Body of pancreas (tissue), 4 donors: ENCODE data around the gene RELN. TPM values are rescaled to one million over a fixed set of nuclear protein-coding genes. Genes with fewer than 3 reads are reported as not detected.

Experiments
- ATAC-seq: fragments of 150-250 bp; one replicate; pipeline ENCODE4 v1.9.1; 2016
- DNase-seq, 4 donors: peaks; one replicate each; pipeline ENCODE4 v3.0.0-alpha.2; 2019
- H3K27ac ChIP-seq, 4 donors: fragments of 200-600 bp; sonication (generic); 1 replicate in 3 of 4; 2 replicates in 1 of 4; pipeline versions ENCODE4 v1.5.1 to v1.6.1; 2016 to 2019; ENCODE audit warnings: mild to moderate bottlenecking in 1 of 4, mixed read lengths in 1 of 4, moderate library complexity in 1 of 4
- H3K27me3 ChIP-seq, 2 donors: fragments of 200-600 bp; sonication (generic); one replicate each; pipeline ENCODE4 v1.6.0; 2016; ENCODE audit warnings: mild to moderate bottlenecking in 1 of 2
- H3K36me3 ChIP-seq, 2 donors: fragments of 200-600 bp; sonication (generic); replicated peaks in 1 of 2; 2 replicates each; pipeline ENCODE4 v1.5.1; 2016; ENCODE audit warnings: low read depth in 2 of 2; ENCODE audit not compliant: insufficient read depth in 1 of 2
- H3K4me1 ChIP-seq: fragments of 200-600 bp; sonication (generic); one replicate; pipeline ENCODE4 v1.6.0; 2016
- H3K4me3 ChIP-seq, 2 donors: fragments of 200-600 bp; sonication (generic); 1 replicate in 1 of 2; 2 replicates in 1 of 2; pipeline ENCODE4 v1.5.1; 2016 to 2019
- H3K9me3 ChIP-seq, 3 donors: fragments of 200-600 bp; sonication (generic); 1 replicate in 2 of 3; 2 replicates in 1 of 3; pipeline ENCODE4 v1.5.1; 2016
- POLR2A ChIP-seq, 3 donors: fragments of 450-650 bp; IDR thresholded peaks; one replicate each; pipeline ENCODE4 v1.6.1; 2016; ENCODE audit warnings: antibody characterized with exemption in 3 of 3, mild to moderate bottlenecking in 2 of 3
- WGBS, 2 donors: methylation state at CpG; one replicate each; pipeline ENCODE4 v1.1.5; 2017; 5-methylcytosine and 5-hydroxymethylcytosine counted together
- intact Hi-C: fragments of 100-400 bp; cut with DNase I; formaldehyde crosslinking; loops from one replicate; pipeline ENCODE4 v1.15.1; 2023
- total RNA-seq, 2 donors: library from RNA; depleted of rRNA; stranded (reverse); fragments of >200 nt; gene quantifications; one replicate each; pipeline ENCODE4 v1.1.0, GENCODE V29; 2016
- TF ChIP-seq, protein P1 (sequence below), 7 experiments: fragments of 450-650 bp in 4 of 7; fragments of 200-600 bp in 3 of 7; sonication (generic) in 3 of 7; IDR thresholded peaks; one replicate each; pipeline ENCODE4 v1.5.1; 2016 to 2019; ENCODE audit warnings: antibody characterized with exemption in 7 of 7

Gene RELN
- total RNA-seq, 2 donors from 2014 or later: 0.33 to 3.9 TPM

DNA sequence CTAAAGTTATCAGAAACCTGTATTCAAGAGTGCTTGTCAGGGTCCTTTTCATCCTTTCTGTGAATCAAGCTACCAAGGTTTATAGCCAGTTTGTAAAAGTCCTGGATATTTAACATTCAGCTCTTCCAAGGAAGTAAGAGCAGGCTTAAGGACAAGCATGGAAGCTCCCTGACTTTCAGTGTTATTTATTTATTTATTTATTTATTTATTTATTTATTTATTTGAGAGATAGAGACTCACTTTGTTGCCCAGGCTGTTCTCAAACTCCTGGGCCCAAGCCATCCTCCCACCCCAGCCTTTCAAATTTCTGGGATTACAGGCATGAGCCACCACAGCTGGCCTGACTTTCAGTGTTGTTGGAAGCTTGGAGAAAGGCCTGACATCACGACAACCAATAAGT lies 44.4 kb upstream of the RELN start:
- WGBS, 2 donors: 74 to 92% methylated on average over 1 of the region's 1 CpG
- no peak for DNase-seq
- H3K36me3 ChIP-seq: no peaks in the 10 kb centered on the region
- TF ChIP-seq, protein P1, sequence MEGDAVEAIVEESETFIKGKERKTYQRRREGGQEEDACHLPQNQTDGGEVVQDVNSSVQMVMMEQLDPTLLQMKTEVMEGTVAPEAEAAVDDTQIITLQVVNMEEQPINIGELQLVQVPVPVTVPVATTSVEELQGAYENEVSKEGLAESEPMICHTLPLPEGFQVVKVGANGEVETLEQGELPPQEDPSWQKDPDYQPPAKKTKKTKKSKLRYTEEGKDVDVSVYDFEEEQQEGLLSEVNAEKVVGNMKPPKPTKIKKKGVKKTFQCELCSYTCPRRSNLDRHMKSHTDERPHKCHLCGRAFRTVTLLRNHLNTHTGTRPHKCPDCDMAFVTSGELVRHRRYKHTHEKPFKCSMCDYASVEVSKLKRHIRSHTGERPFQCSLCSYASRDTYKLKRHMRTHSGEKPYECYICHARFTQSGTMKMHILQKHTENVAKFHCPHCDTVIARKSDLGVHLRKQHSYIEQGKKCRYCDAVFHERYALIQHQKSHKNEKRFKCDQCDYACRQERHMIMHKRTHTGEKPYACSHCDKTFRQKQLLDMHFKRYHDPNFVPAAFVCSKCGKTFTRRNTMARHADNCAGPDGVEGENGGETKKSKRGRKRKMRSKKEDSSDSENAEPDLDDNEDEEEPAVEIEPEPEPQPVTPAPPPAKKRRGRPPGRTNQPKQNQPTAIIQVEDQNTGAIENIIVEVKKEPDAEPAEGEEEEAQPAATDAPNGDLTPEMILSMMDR (IDR thresholded peaks at IDR 0.05): no peak
- no peak for TF ChIP-seq POLR2A (IDR thresholded peaks at IDR 0.05)
- no peaks in the 10 kb centered on the region for H3K27me3 ChIP-seq
- peaks cover 0 to 10% (median 0%) of the 10 kb centered on the region in 3 donors for H3K9me3 ChIP-seq
- no peak for ATAC-seq
- no peak overlapping the region for H3K4me3 ChIP-seq
- no peaks in the 10 kb centered on the region for H3K4me1 ChIP-seq
- intact Hi-C loops: no loop called here
- no peak overlapping the region for H3K27ac ChIP-seq

DNA sequence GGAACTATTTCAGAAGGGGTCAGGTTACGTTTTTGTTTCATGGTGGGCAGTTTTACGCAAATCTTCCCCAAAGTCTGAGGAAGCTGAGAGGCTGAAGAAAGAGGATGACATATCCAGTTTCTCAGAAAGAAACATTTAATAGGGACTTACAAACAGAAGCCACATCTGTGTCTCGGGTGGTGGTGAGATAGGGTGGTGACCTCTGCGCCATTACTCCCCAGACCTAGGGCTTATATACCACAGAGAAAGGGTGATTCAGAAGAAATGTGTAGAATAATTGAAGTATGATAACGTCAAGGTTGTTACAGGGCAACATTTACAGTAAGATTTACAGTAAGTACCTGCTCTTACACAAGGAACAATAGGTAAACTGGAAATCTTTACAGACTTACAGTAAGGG lies 43.0 kb upstream of the RELN start:
- intact Hi-C loops: no loop called here
- H3K9me3 ChIP-seq: peaks cover 0 to 10% (median 0%) of the 10 kb centered on the region in 3 donors
- TF ChIP-seq, protein P1 (IDR thresholded peaks at IDR 0.05): no peak
- TF ChIP-seq POLR2A (IDR thresholded peaks at IDR 0.05): no peak
- no peaks in the 10 kb centered on the region for H3K4me1 ChIP-seq
- DNase-seq: no peak
- no peak for ATAC-seq
- H3K27me3 ChIP-seq: no peaks in the 10 kb centered on the region
- no peaks in the 10 kb centered on the region for H3K36me3 ChIP-seq
- H3K27ac ChIP-seq: no peak overlapping the region
- WGBS, 2 donors: 75 to 83% methylated on average over 5 of the region's 5 CpGs
- H3K4me3 ChIP-seq: no peak overlapping the region

DNA sequence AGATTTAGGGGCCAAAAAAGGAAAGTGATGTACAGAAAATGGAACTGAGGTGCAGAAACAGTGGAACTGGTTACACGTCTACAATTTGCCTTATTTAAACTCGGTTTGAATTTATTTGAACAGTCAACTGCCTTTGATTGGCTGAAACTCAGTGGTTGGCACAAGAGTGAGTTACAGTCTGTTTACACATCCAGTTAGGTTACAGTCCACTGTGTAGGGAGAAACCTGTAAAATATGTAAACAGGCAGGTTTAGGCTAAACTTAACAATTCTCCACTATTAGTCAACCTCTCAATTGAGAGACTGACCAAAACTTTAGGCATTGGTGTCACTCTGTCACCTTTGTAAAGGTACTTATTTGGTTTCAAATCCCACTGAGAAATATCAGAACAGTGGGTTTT lies 40.3 kb upstream of the RELN start:
- H3K27me3 ChIP-seq: no peaks in the 10 kb centered on the region
- TF ChIP-seq POLR2A (IDR thresholded peaks at IDR 0.05): no peak
- TF ChIP-seq, protein P1 (IDR thresholded peaks at IDR 0.05): no peak
- 27 to 47% methylated on average over 2 of the region's 2 CpGs for WGBS, 2 donors
- H3K27ac ChIP-seq: no peak overlapping the region
- DNase-seq (no peak), ATAC-seq (no peak)
- intact Hi-C loops: no loop called here
- no peak overlapping the region for H3K4me3 ChIP-seq
- H3K4me1 ChIP-seq: no peaks in the 10 kb centered on the region
- no peaks in the 10 kb centered on the region for H3K36me3 ChIP-seq
- H3K9me3 ChIP-seq: peaks cover 0 to 3% (median 0%) of the 10 kb centered on the region in 3 donors

DNA sequence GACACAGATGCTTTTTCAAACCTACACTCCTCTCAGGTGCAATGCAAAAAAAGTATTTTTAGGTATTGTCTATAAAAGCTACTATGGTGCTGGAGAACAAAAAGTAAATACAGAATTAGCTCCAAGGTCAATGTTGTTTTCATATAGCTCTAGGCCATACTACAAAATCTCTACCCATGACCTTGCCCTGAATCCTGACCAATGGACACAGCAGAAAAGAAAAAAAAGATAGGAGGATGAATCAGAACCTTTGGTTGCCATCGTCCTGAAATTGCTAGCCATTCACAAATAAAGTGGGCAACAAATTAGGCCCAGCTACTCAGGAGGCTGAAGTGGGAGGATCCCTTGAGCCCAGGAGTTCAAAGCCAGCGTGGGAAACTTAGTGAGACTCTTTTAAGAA lies 35.2 kb upstream of the RELN start:
- DNase-seq: no peak
- 56 to 80% methylated on average over 2 of the region's 2 CpGs for WGBS, 2 donors
- no peak overlapping the region for H3K4me3 ChIP-seq
- no peak overlapping the region for H3K27ac ChIP-seq
- TF ChIP-seq, protein P1 (IDR thresholded peaks at IDR 0.05): no peak
- TF ChIP-seq POLR2A (IDR thresholded peaks at IDR 0.05): no peak
- no peaks in the 10 kb centered on the region for H3K36me3 ChIP-seq
- no peak for ATAC-seq
- intact Hi-C loops: no loop called here
- H3K9me3 ChIP-seq: no peaks in the 10 kb centered on the region
- H3K27me3 ChIP-seq: no peaks in the 10 kb centered on the region
- no peaks in the 10 kb centered on the region for H3K4me1 ChIP-seq

DNA sequence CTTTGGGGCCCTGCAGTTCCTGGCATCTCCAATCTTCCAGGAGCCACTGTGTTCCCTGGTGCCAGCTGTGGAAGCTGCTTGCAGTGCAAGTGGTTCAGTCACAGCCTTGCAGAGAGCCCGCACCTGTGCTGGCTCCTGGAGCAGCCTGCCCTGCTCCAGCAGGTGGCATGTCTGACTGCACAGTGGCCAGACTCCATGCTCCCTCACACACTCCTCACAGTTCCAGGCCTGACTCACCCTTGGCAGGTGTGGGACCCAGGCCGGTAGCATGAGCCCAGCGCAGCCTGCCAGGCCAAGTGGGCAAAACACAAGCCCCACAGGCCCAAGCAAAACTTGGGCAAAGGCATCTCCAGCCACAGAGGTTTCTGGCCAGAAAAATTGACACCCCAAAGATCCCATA lies 33.6 kb upstream of the RELN start:
- ATAC-seq (no peak), DNase-seq (no peak)
- TF ChIP-seq POLR2A (IDR thresholded peaks at IDR 0.05): no peak
- TF ChIP-seq, protein P1 (IDR thresholded peaks at IDR 0.05): no peak
- no peak overlapping the region for H3K4me3 ChIP-seq
- H3K9me3 ChIP-seq: no peaks in the 10 kb centered on the region
- 90% methylated on average over 2 to 3 of the region's 3 CpGs for WGBS, 2 donors
- intact Hi-C loops: no loop called here
- no peak overlapping the region for H3K27ac ChIP-seq
- no peaks in the 10 kb centered on the region for H3K36me3 ChIP-seq
- H3K4me1 ChIP-seq: no peaks in the 10 kb centered on the region
- no peaks in the 10 kb centered on the region for H3K27me3 ChIP-seq
